Lower lobe of right lung (tissue), 2 donors: ENCODE results near the gene PLA2R1. TPM values are rescaled to one million over a fixed set of nuclear protein-coding genes. Genes with fewer than 3 reads are reported as not detected.

Source experiments
- ATAC-seq, 2 donors: fragments of 200-7000 bp; cut with Tn5 transposase; one replicate each; pipeline ENCODE4 v1.9.1; 2020 to 2022; ENCODE audit warnings: mild to moderate bottlenecking in 2 of 2, moderate library complexity in 2 of 2
- DNase-seq: peaks from one replicate; pipeline ENCODE4 v3.0.0-alpha.2; 2020
- H3K27ac ChIP-seq: fragments of 200-600 bp; one replicate; pipeline ENCODE4 v1.8.0; 2022
- H3K27me3 ChIP-seq: fragments of 200-600 bp; one replicate; pipeline ENCODE4 v1.8.0; 2022; ENCODE audit warnings: low read depth
- H3K36me3 ChIP-seq: fragments of 200-600 bp; one replicate; pipeline ENCODE4 v1.8.0; 2022; ENCODE audit warnings: mild to moderate bottlenecking
- H3K4me1 ChIP-seq: fragments of 200-600 bp; one replicate; pipeline ENCODE4 v1.8.0; 2022
- H3K4me3 ChIP-seq: fragments of 200-600 bp; one replicate; pipeline ENCODE4 v1.8.0; 2022; ENCODE audit warnings: mild to moderate bottlenecking
- H3K9me3 ChIP-seq: fragments of 200-600 bp; one replicate; pipeline ENCODE4 v1.8.0; 2022
- intact Hi-C: fragments of 100-400 bp; cut with DNase I; formaldehyde crosslinking; loops from one replicate; pipeline ENCODE4 v1.11.0; 2022
- total RNA-seq: library from RNA; stranded (reverse); fragmentation: NEBNext Ultra II Directional; extraction: Animal tissue kit (Norgen Biotek cat#: 25700); gene quantifications from one replicate; pipeline ENCODE4 v1.2.1, GENCODE V29; 2021
- TF ChIP-seq, protein P1 (sequence below): fragments of 200-600 bp; IDR thresholded peaks from one replicate; pipeline ENCODE4 v1.8.0; 2022; ENCODE audit warnings: antibody characterized with exemption, mild to moderate bottlenecking
- donor health status: DM: no; HTN: yes; CAD: no; lungs with severe emphysema.

Gene PLA2R1
- total RNA-seq, 1 donor from 2014 or later, result 5.6 TPM

DNA sequence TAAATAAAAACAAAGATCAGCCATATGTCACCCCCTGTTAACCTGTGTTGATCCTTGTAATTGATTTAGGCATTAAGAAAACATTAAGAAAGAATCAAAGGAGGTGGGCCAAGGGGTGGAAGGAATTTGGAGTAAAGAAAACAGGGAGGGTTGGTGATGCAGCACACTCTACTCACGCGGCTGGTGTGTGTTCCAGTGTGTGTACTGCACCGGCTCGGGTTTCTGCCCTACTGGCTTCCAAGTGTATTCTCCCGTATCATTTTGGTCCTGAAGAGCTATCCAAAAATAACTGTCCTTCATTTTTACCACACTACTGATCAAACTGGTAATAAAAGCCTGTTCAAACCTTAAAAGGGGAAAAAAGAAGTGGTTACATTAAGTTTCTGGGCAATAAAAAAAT lies 56.9 kb downstream of the PLA2R1 start:
- ATAC-seq, result no peak
- Histone ChIP-seq H3K4me1 (no peaks in the 10 kb centered on the region), H3K27me3 (no peaks in the 10 kb centered on the region), H3K4me3 (no peak overlapping the region), H3K27ac (no peak overlapping the region), H3K9me3 (no peaks in the 10 kb centered on the region), H3K36me3 (no peaks in the 10 kb centered on the region)
- TF ChIP-seq, protein P1, sequence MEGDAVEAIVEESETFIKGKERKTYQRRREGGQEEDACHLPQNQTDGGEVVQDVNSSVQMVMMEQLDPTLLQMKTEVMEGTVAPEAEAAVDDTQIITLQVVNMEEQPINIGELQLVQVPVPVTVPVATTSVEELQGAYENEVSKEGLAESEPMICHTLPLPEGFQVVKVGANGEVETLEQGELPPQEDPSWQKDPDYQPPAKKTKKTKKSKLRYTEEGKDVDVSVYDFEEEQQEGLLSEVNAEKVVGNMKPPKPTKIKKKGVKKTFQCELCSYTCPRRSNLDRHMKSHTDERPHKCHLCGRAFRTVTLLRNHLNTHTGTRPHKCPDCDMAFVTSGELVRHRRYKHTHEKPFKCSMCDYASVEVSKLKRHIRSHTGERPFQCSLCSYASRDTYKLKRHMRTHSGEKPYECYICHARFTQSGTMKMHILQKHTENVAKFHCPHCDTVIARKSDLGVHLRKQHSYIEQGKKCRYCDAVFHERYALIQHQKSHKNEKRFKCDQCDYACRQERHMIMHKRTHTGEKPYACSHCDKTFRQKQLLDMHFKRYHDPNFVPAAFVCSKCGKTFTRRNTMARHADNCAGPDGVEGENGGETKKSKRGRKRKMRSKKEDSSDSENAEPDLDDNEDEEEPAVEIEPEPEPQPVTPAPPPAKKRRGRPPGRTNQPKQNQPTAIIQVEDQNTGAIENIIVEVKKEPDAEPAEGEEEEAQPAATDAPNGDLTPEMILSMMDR, result no peak
- DNase-seq, result no peak
- intact Hi-C loops, result no loop called here

DNA sequence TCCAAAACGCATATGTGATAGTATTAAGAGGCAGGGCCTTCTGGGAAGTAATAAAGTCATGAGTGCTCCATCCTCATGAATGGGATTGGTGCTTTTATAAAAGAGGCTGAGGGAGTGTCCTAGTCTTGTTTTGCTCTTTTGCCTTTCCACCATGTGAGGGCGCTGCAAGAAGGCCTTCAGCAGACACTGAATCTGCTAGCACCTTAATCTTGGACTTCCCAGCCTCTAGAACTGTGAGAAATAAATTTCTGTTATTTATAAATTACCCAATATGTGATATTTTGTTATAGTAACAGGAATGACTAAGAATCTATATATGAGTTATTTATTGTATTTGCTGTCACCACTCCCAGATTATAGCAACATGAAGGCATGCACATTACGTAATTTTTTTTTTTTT lies 63.5 kb downstream of the PLA2R1 start:
- ATAC-seq, result no peak
- no peaks in the 10 kb centered on the region for H3K27me3 ChIP-seq
- no peaks in the 10 kb centered on the region for H3K36me3 ChIP-seq
- TF ChIP-seq, protein P1, result no peak
- H3K4me3 ChIP-seq, result no peak overlapping the region
- no peak overlapping the region for H3K27ac ChIP-seq
- no peak for DNase-seq
- H3K4me1 ChIP-seq, result no peaks in the 10 kb centered on the region
- intact Hi-C loops, result no loop called here
- H3K9me3 ChIP-seq, result no peaks in the 10 kb centered on the region

DNA sequence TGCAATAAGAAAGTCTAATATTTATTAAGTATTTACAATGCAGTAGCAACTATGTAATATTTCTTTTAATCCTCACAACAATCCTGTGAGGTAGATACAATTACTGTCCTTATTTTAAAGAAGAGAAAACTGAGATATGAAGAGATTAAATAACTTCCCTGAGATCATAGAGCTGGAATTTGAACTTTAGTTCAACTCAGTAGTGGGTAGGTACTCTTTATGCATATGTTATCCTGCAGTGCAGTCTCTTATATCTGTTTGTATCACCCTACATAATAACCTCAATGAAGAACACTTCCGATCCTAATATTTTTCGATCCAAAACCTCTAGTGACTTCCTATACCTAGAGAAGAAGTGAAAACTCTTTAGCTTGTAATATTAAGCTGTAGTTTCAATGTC lies 64.2 kb downstream of the PLA2R1 start:
- TF ChIP-seq, protein P1, result no peak
- no peak for DNase-seq
- intact Hi-C loops, result no loop called here
- H3K9me3 ChIP-seq, result no peaks in the 10 kb centered on the region
- no peak overlapping the region for H3K27ac ChIP-seq
- no peak for ATAC-seq
- H3K36me3 ChIP-seq, result no peaks in the 10 kb centered on the region
- H3K4me1 ChIP-seq, result no peaks in the 10 kb centered on the region
- no peaks in the 10 kb centered on the region for H3K27me3 ChIP-seq
- no peak overlapping the region for H3K4me3 ChIP-seq

DNA sequence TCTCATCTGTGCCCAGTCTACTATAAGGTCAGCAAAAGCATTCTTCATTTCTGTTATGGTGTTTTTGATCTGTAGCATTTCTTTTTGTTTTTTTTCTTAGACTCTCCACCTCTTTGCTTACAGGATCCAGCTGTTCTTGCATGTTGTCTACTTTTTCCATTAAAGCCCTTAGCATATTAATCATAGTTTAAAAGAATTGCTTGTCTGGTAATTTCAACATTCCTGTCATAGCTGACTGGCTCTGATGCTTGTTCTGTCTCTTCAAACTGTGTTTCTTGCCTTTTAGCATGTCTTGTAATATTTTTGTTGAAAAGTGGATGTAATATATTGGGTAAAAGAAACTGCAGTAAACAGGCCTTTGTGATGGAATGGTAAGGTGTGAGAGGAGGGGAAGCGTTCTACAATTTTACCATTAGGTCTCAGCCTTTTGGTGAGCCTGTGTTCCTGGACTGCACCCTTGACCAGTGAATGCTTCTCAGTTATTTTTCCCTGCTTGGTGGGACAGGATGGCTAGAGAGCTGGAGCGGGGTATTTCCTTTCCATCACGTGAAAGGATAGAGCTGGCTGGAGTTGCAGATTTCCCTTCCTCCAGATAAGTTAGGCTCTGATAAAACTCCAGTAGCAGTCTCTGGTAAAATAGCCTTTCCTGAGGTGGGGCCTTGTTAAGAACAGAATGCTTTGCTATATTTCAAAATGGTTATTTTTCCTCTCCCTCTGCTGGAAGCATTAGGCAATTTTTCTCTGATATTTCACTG lies 65.4 kb downstream of the PLA2R1 start:
- Histone ChIP-seq H3K4me3 (no peak overlapping the region), H3K4me1 (no peaks in the 10 kb centered on the region), H3K27me3 (no peaks in the 10 kb centered on the region), H3K9me3 (no peaks in the 10 kb centered on the region), H3K36me3 (no peaks in the 10 kb centered on the region), H3K27ac (no peak overlapping the region)
- ATAC-seq, result no peak
- intact Hi-C loops, result no loop called here
- TF ChIP-seq, protein P1, result no peak
- no peak for DNase-seq

DNA sequence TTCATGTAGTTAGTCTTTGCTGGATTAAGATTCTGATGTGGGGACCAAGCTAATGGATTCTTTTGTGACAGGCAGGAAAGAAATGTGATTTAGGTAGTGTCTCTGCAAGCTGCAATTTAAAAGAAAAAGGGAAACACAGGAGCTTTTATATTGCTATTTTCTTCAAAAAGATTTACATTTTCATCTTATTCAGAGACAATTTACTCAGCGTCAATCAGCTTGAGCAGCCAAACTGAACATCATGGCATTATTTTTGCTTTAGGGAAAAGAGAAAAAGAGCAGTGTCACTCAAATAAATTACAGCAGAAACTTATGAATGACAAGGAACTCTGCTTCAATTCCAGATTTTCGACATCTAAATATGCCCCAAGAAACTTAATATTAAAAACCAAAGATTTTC lies 67.4 kb downstream of the PLA2R1 start:
- intact Hi-C loops, result no loop called here
- DNase-seq (no peak), ATAC-seq (no peak)
- no peak overlapping the region for H3K27ac ChIP-seq
- no peaks in the 10 kb centered on the region for H3K36me3 ChIP-seq
- TF ChIP-seq, protein P1, result no peak
- H3K4me3 ChIP-seq, result no peak overlapping the region
- no peaks in the 10 kb centered on the region for H3K27me3 ChIP-seq
- H3K9me3 ChIP-seq, result no peaks in the 10 kb centered on the region
- no peaks in the 10 kb centered on the region for H3K4me1 ChIP-seq
